Loucy (cell line): ENCODE results near the gene TFEB.

Experiments
- EZH2phosphoT487 ChIP-seq: fragments of 200-600 bp; IDR thresholded peaks from 2 replicates; pipeline ENCODE4 v1.6.1; 2018; ENCODE audit warnings: antibody characterized with exemption, mild to moderate bottlenecking, moderate library complexity, borderline replicate concordance
- TF ChIP-seq, protein P1 (sequence below): fragments of 200-600 bp; sonication (generic); conservative IDR thresholded peaks from 2 replicates; pipeline ENCODE4 v1.5.1; 2014; ENCODE audit warnings: mild to moderate bottlenecking, antibody characterized with exemption, low read length

DNA sequence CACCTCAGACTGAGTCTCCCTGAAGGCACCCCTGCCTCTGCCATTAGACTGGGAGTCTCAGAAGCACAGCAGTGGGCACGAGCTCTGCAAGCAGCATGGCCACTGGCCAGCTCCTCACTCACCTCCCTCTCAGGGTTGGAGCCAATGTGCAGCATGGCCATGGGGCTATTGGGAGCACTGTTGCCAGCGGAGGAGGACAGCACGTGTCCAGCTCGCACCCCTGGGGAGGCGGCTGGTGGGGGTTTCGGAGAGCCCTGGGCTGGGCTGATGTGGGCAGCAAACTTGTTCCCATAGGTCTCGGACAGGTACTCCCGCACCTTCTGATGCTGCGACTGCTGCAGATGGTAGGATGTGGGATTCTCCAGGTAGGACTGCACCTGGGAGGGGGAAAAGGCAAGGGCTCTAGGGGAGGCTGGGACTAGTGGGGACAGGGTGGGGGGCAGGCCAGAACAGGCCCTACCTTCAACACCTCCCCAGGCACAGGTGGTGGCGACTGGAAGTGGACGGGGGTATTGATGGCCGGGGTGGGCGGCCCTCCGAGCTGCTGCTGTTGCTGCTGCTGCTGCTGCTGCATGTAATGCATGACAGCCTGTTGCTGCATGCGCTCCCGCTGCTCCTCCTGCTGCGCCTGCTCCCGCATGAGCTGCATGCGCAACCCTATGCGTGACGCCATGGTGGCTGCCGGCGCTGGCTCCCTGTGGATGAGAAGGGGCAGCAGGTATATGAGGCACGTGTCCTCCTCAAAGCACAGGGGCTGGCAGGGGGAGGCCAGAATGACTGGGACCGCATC, 44.7 kb downstream of the TFEB start:
- TF ChIP-seq, protein P1, sequence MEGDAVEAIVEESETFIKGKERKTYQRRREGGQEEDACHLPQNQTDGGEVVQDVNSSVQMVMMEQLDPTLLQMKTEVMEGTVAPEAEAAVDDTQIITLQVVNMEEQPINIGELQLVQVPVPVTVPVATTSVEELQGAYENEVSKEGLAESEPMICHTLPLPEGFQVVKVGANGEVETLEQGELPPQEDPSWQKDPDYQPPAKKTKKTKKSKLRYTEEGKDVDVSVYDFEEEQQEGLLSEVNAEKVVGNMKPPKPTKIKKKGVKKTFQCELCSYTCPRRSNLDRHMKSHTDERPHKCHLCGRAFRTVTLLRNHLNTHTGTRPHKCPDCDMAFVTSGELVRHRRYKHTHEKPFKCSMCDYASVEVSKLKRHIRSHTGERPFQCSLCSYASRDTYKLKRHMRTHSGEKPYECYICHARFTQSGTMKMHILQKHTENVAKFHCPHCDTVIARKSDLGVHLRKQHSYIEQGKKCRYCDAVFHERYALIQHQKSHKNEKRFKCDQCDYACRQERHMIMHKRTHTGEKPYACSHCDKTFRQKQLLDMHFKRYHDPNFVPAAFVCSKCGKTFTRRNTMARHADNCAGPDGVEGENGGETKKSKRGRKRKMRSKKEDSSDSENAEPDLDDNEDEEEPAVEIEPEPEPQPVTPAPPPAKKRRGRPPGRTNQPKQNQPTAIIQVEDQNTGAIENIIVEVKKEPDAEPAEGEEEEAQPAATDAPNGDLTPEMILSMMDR = no peak
- no peak for TF ChIP-seq EZH2phosphoT487
